Omental fat pad (tissue), 4 donors: ENCODE measurements around the gene CACFD1. TPM values are rescaled to one million over a fixed set of nuclear protein-coding genes. Genes with fewer than 3 reads are reported as not detected.

ENCODE experiments used
- ATAC-seq: fragments of 150-250 bp; one replicate; pipeline ENCODE4 v1.9.1; 2016; ENCODE audit warnings: mild to moderate bottlenecking, moderate library complexity; ENCODE audit not compliant: low FRiP score
- DNase-seq: peaks from one replicate; pipeline ENCODE4 v3.0.0-alpha.2; 2019; ENCODE audit warnings: low spot score
- CTCF ChIP-seq, 3 donors: fragments of 450-650 bp; IDR thresholded peaks; one replicate each; pipeline ENCODE4 v1.5.1; 2016 to 2017; ENCODE audit warnings: antibody characterized with exemption in 3 of 3, mild to moderate bottlenecking in 3 of 3, moderate library complexity in 2 of 3
- total RNA-seq, 4 donors: library from RNA; depleted of rRNA; stranded (reverse); fragments of >200 nt; gene quantifications; one replicate each; pipeline ENCODE4 v1.1.0, GENCODE V29; 2016

CACFD1 gene
- total RNA-seq, 4 donors from 2014 or later = 2.7 to 6.9 (median 4.8) TPM

- ATAC-seq = no peak
- no peak for TF ChIP-seq CTCF (IDR thresholded peaks at IDR 0.05)
- DNase-seq = no peak
These were observed 11.9 kb downstream of the CACFD1 start for GRCh38 chr9:133471551-133472276.

GRCh38 chr9:133472277-133472645 is 12.5 kb downstream of the CACFD1 start:
- ATAC-seq = no peak
- TF ChIP-seq CTCF (IDR thresholded peaks at IDR 0.05) = no peak
- DNase-seq = no peak

GRCh38 chr9:133472753-133473378 is 13.1 kb downstream of the CACFD1 start:
- no peak for DNase-seq

GRCh38 chr9:133473743-133474142 is 14.0 kb downstream of the CACFD1 start:
- DNase-seq = no peak
- no peak for TF ChIP-seq CTCF (IDR thresholded peaks at IDR 0.05)
- no peak for ATAC-seq

More at GRCh38 chr9:133472753-133473378, 13.1 kb downstream of the CACFD1 start:
- no peak for ATAC-seq
- TF ChIP-seq CTCF (IDR thresholded peaks at IDR 0.05) = no peak

GRCh38 chr9:133474215-133474614 is 14.4 kb downstream of the CACFD1 start:
- no peak for TF ChIP-seq CTCF (IDR thresholded peaks at IDR 0.05)
- DNase-seq = no peak
- ATAC-seq = no peak

GRCh38 chr9:133474853-133475252 is 15.1 kb downstream of the CACFD1 start:
- DNase-seq (no peak), ATAC-seq (no peak)
- no peak for TF ChIP-seq CTCF (IDR thresholded peaks at IDR 0.05)
